ENCODE measurements around the gene CEP128. TPM values are rescaled to one million over a fixed set of nuclear protein-coding genes. Genes with fewer than 3 reads are reported as not detected.

CEP128 gene
- total RNA-seq, 4 donors from 2014 or later = 1.9 to 9.7 (median 4.0) TPM

- no peaks in the 10 kb centered on the region for H3K27me3 ChIP-seq
- 75% methylated on average over 1 of the region's 1 CpG; no CpG with 5 or more reads in 1 of the 2 donors for WGBS, 2 donors (ENCODE audit: low coverage in 1 of 2)
- H3K9me3 ChIP-seq = no peaks in the 10 kb centered on the region
- no peak overlapping the region for H3K27ac ChIP-seq
- no peak overlapping the region for H3K4me3 ChIP-seq
- intact Hi-C loops (cut with DNase I; ENCODE audit: low total_unique reads) = no loop called here
- in situ Hi-C loops (cut with MboI; ENCODE audit: low pct_ligation_motif_present in 1 of 4, low pct_unique_long_range_greater_than_20kb in 1 of 4, low sequenced_read_pairs in 3 of 4) = no loop called here
- H3K4me1 ChIP-seq = peaks cover 0 to 18% (median 13%) of the 10 kb centered on the region in 4 donors
- no peak for DNase-seq
- no peaks in the 10 kb centered on the region for H3K36me3 ChIP-seq
- TF ChIP-seq EP300 (IDR thresholded peaks at IDR 0.05; ENCODE audit: low read depth) (no peak), POLR2AphosphoS5 (IDR thresholded peaks at IDR 0.05) (no peak), POLR2A (IDR thresholded peaks at IDR 0.05) (no peak)
- TF ChIP-seq, protein P1, sequence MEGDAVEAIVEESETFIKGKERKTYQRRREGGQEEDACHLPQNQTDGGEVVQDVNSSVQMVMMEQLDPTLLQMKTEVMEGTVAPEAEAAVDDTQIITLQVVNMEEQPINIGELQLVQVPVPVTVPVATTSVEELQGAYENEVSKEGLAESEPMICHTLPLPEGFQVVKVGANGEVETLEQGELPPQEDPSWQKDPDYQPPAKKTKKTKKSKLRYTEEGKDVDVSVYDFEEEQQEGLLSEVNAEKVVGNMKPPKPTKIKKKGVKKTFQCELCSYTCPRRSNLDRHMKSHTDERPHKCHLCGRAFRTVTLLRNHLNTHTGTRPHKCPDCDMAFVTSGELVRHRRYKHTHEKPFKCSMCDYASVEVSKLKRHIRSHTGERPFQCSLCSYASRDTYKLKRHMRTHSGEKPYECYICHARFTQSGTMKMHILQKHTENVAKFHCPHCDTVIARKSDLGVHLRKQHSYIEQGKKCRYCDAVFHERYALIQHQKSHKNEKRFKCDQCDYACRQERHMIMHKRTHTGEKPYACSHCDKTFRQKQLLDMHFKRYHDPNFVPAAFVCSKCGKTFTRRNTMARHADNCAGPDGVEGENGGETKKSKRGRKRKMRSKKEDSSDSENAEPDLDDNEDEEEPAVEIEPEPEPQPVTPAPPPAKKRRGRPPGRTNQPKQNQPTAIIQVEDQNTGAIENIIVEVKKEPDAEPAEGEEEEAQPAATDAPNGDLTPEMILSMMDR (IDR thresholded peaks at IDR 0.05) = no peak
Observed at GRCh38 chr14:80940146-80940545, 1.4 kb downstream of the CEP128 start.

- H3K36me3 ChIP-seq = no peaks in the 10 kb centered on the region
- no peak for DNase-seq
- H3K9me3 ChIP-seq = no peaks in the 10 kb centered on the region
- TF ChIP-seq POLR2AphosphoS5 (IDR thresholded peaks at IDR 0.05) = no peak
- TF ChIP-seq, protein P1 (IDR thresholded peaks at IDR 0.05) = no peak
- TF ChIP-seq POLR2A (IDR thresholded peaks at IDR 0.05) = no peak
- no peak for TF ChIP-seq EP300 (IDR thresholded peaks at IDR 0.05; ENCODE audit: low read depth)
- 89 to 90% methylated on average over 4 of the region's 4 CpGs for WGBS, 2 donors (ENCODE audit: low coverage in 1 of 2)
- intact Hi-C loops (cut with DNase I; ENCODE audit: low total_unique reads) = no loop called here
- in situ Hi-C loops (cut with MboI; ENCODE audit: low pct_ligation_motif_present in 1 of 4, low pct_unique_long_range_greater_than_20kb in 1 of 4, low sequenced_read_pairs in 3 of 4) = no loop called here
- no peak overlapping the region for H3K27ac ChIP-seq
- no peaks in the 10 kb centered on the region for H3K4me1 ChIP-seq
- H3K27me3 ChIP-seq = no peaks in the 10 kb centered on the region
- no peak overlapping the region for H3K4me3 ChIP-seq
Observed at GRCh38 chr14:80933686-80934085, 7.9 kb downstream of the CEP128 start.

DNA sequence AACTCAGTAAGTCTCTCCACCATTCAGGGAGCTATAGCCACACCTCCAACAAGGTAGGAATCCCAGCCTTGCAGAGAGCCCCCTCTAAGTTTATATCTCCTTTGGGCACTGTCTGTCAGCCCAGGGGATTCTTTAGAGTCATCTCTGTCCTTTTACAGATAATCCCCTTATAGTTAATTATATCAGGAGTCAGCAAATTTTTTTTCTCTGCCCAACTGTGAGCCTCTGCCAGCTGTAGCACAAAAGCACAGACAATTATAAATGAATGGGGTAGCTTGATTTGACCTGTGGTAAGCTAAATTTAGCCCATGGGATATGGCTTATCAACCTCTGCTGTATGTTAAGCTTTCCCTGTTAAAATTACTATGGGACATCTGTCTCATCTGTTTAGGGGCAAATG lies 8.3 kb downstream of the CEP128 start:
- in situ Hi-C loops (cut with MboI; ENCODE audit: low pct_ligation_motif_present in 1 of 4, low pct_unique_long_range_greater_than_20kb in 1 of 4, low sequenced_read_pairs in 3 of 4) (no loop called here), intact Hi-C loops (cut with DNase I; ENCODE audit: low total_unique reads) (no loop called here)
- no peaks in the 10 kb centered on the region for H3K36me3 ChIP-seq
- DNase-seq = no peak
- H3K9me3 ChIP-seq = no peaks in the 10 kb centered on the region
- TF ChIP-seq POLR2A (IDR thresholded peaks at IDR 0.05) (no peak), POLR2AphosphoS5 (IDR thresholded peaks at IDR 0.05) (no peak), EP300 (IDR thresholded peaks at IDR 0.05; ENCODE audit: low read depth) (no peak)
- TF ChIP-seq, protein P1 (IDR thresholded peaks at IDR 0.05) = no peak
- H3K27me3 ChIP-seq = no peaks in the 10 kb centered on the region
- no peak overlapping the region for H3K4me3 ChIP-seq
- H3K27ac ChIP-seq = no peak overlapping the region
- no peaks in the 10 kb centered on the region for H3K4me1 ChIP-seq

DNA sequence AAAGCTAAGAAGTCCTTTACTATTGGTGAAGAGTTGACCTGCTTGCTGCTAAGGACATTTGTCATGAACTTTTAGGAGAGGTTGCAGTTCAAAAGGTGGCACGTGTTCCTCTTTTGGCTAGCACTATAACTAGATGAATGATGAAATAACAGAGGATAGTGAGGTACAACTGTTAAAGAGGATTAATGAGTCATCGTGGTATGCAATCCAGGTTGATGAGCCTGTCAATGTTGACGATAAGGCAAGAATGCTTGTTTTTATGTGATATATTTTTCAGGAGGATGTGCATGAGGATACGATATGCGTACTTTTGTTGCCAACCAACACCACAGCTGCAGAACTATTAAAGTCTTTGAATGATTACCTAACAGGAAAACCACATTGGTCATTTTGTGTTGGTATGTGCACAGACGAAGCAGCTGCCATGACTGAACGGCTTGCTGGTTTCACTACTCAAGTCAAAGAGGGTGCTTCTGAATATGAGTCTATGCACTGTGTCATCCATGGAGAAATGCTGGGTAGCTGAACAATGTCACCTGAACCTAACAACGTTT lies 10.6 kb downstream of the CEP128 start:
- H3K4me1 ChIP-seq = no peaks in the 10 kb centered on the region
- intact Hi-C loops (cut with DNase I; ENCODE audit: low total_unique reads) (no loop called here), in situ Hi-C loops (cut with MboI; ENCODE audit: low pct_ligation_motif_present in 1 of 4, low pct_unique_long_range_greater_than_20kb in 1 of 4, low sequenced_read_pairs in 3 of 4) (no loop called here)
- DNase-seq = peak; percentile 33
- H3K27me3 ChIP-seq = no peaks in the 10 kb centered on the region
- TF ChIP-seq POLR2AphosphoS5 (IDR thresholded peaks at IDR 0.05) (no peak), POLR2A (IDR thresholded peaks at IDR 0.05) (no peak), EP300 (IDR thresholded peaks at IDR 0.05; ENCODE audit: low read depth) (no peak)
- TF ChIP-seq, protein P1 (IDR thresholded peaks at IDR 0.05) = no peak
- no peaks in the 10 kb centered on the region for H3K9me3 ChIP-seq
- H3K27ac ChIP-seq = peak overlapping the region in 3 of 4 donors; percentile 24 to 47 (median 46)
- no peak overlapping the region for H3K4me3 ChIP-seq
- no peaks in the 10 kb centered on the region for H3K36me3 ChIP-seq
- 56 to 60% methylated on average over 7 to 8 of the region's 8 CpGs for WGBS, 2 donors (ENCODE audit: low coverage in 1 of 2)

Data from transverse colon (tissue), 4 donors.